Neural cell (in vitro differentiated cells): ENCODE measurements around the gene ASIC3. TPM values are rescaled to one million over a fixed set of nuclear protein-coding genes. Genes with fewer than 3 reads are reported as not detected.
A peak's percentile ranks its signal among the peaks of the same experiment; 100 is the strongest.

Experiments used
- H2AFZ ChIP-seq: fragments of 200-600, 300-800 bp; sonication (generic), shearing (Covaris generic); 2 replicates; pipeline ENCODE4 v1.6.0; 2014; ENCODE audit warnings: low read depth, mild to moderate bottlenecking, antibody characterized with exemption, low read length, moderate library complexity
- H3F3A ChIP-seq: fragments of 200-600 bp; shearing (Covaris generic); 2 replicates; pipeline ENCODE4 v1.6.1; 2016; ENCODE audit warnings: mild to moderate bottlenecking, moderate library complexity, mixed read lengths, antibody characterized with exemption, low read length; ENCODE audit not compliant: insufficient read depth, poor library complexity, severe bottlenecking
- H3K27ac ChIP-seq: fragments of 200-600, 300-800 bp; sonication (generic), shearing (Covaris generic); 2 replicates; pipeline ENCODE4 v1.5.1; 2014; ENCODE audit warnings: mild to moderate bottlenecking, low read length, moderate library complexity
- H3K27me3 ChIP-seq: fragments of 300-800, 200-600 bp; sonication (generic), shearing (Covaris generic); 2 replicates; pipeline ENCODE4 v1.6.0; 2014; ENCODE audit warnings: mild to moderate bottlenecking, low read depth, low read length, moderate library complexity; ENCODE audit not compliant: insufficient read depth
- H3K36me3 ChIP-seq: fragments of 300-800, 200-600 bp; sonication (generic), shearing (Covaris generic); 2 replicates; pipeline ENCODE4 v1.5.1; 2014; ENCODE audit warnings: mild to moderate bottlenecking, antibody characterized with exemption, low read length, moderate library complexity; ENCODE audit not compliant: insufficient read depth
- H3K4me2 ChIP-seq: fragments of 300-800, 200-600 bp; sonication (generic), shearing (Covaris generic); 2 replicates; pipeline ENCODE4 v1.6.0; 2014; ENCODE audit warnings: mild to moderate bottlenecking, low read length
- H3K4me3 ChIP-seq: fragments of 300-800, 200-600 bp; sonication (generic), shearing (Covaris generic); 2 replicates; pipeline ENCODE4 v1.5.1; 2014; ENCODE audit warnings: mild to moderate bottlenecking, low read length, moderate library complexity
- H3K79me2 ChIP-seq: fragments of 200-600 bp; shearing (Covaris generic); replicated peaks from 2 replicates; pipeline ENCODE4 v1.6.0; 2014; ENCODE audit warnings: mild to moderate bottlenecking, low read length, moderate library complexity; ENCODE audit not compliant: insufficient read depth
- H3K9ac ChIP-seq: fragments of 300-800, 200-600 bp; sonication (generic), shearing (Covaris generic); 2 replicates; pipeline ENCODE4 v1.6.1; 2016; ENCODE audit warnings: mild to moderate bottlenecking, low read length, mixed read lengths
- H3K9me2 ChIP-seq: fragments of 200-600 bp; shearing (Covaris generic); 2 replicates; pipeline ENCODE4 v1.6.1; 2016; ENCODE audit warnings: mild to moderate bottlenecking, low read length, mixed read lengths; ENCODE audit not compliant: insufficient read depth
- H3K9me3 ChIP-seq: fragments of 200-600, 300-800 bp; sonication (generic), shearing (Covaris generic); 2 replicates; pipeline ENCODE4 v1.6.1; 2016; ENCODE audit warnings: mild to moderate bottlenecking, mixed run types, low read length, moderate library complexity, mixed read lengths
- H4K20me1 ChIP-seq: fragments of 200-600 bp; shearing (Covaris generic); 2 replicates; pipeline ENCODE4 v1.6.1; 2016; ENCODE audit warnings: mild to moderate bottlenecking, mixed run types; ENCODE audit not compliant: insufficient read depth
- EP300 ChIP-seq: fragments of 450-650 bp; conservative IDR thresholded peaks from 2 replicates; pipeline ENCODE4 v1.6.1; 2014; ENCODE audit warnings: antibody characterized with exemption, mild to moderate bottlenecking, moderate library complexity; ENCODE audit not compliant: poor library complexity, severe bottlenecking
- EZH2 ChIP-seq: fragments of 200-600, 300-800 bp; shearing (Covaris generic), sonication (generic); IDR thresholded peaks from 2 replicates; pipeline ENCODE4 v1.6.1; 2014; ENCODE audit warnings: antibody characterized with exemption, low read length, borderline replicate concordance, mild to moderate bottlenecking; ENCODE audit not compliant: insufficient read depth, poor library complexity, severe bottlenecking
- MXI1 ChIP-seq: fragments of 450-650 bp; conservative IDR thresholded peaks from 2 replicates; pipeline ENCODE4 v1.6.1; 2014; ENCODE audit warnings: antibody characterized with exemption, mild to moderate bottlenecking; ENCODE audit not compliant: poor library complexity, severe bottlenecking
- POLR2AphosphoS5 ChIP-seq: IDR thresholded peaks from 2 replicates; pipeline ENCODE4 v1.6.1; 2012
- RAD21 ChIP-seq: fragments of 450-650 bp; conservative IDR thresholded peaks from 2 replicates; pipeline ENCODE4 v1.6.1; 2014; ENCODE audit warnings: antibody characterized with exemption, mild to moderate bottlenecking, moderate library complexity
- SMC3 ChIP-seq: fragments of 450-650 bp; conservative IDR thresholded peaks from 2 replicates; pipeline ENCODE4 v1.6.1; 2014; ENCODE audit warnings: antibody characterized with exemption, mild to moderate bottlenecking, moderate library complexity; ENCODE audit not compliant: poor library complexity
- TAF1 ChIP-seq: IDR thresholded peaks from 2 replicates; pipeline ENCODE4 v1.6.1; 2012; ENCODE audit warnings: low read depth
- polyA plus RNA-seq: library from polyadenylated mRNA; depleted of rRNA; stranded (reverse); fragments of >200 nt; gene quantifications from 2 replicates; pipeline ENCODE4 v1.2.3, GENCODE V29; 2014
- TF ChIP-seq, protein P1 (sequence below): IDR thresholded peaks from 2 replicates; pipeline ENCODE4 v1.6.1; 2012; ENCODE audit warnings: borderline replicate concordance
- TF ChIP-seq, protein P2 (sequence below): fragments of 450-650 bp; IDR thresholded peaks from 2 replicates; pipeline ENCODE4 v1.5.1; 2014; ENCODE audit warnings: antibody characterized with exemption, mild to moderate bottlenecking, moderate library complexity; ENCODE audit not compliant: poor library complexity, severe bottlenecking

ASIC3 gene
- polyA plus RNA-seq, 1 donor from 2014 or later, result 3.3 TPM

DNA sequence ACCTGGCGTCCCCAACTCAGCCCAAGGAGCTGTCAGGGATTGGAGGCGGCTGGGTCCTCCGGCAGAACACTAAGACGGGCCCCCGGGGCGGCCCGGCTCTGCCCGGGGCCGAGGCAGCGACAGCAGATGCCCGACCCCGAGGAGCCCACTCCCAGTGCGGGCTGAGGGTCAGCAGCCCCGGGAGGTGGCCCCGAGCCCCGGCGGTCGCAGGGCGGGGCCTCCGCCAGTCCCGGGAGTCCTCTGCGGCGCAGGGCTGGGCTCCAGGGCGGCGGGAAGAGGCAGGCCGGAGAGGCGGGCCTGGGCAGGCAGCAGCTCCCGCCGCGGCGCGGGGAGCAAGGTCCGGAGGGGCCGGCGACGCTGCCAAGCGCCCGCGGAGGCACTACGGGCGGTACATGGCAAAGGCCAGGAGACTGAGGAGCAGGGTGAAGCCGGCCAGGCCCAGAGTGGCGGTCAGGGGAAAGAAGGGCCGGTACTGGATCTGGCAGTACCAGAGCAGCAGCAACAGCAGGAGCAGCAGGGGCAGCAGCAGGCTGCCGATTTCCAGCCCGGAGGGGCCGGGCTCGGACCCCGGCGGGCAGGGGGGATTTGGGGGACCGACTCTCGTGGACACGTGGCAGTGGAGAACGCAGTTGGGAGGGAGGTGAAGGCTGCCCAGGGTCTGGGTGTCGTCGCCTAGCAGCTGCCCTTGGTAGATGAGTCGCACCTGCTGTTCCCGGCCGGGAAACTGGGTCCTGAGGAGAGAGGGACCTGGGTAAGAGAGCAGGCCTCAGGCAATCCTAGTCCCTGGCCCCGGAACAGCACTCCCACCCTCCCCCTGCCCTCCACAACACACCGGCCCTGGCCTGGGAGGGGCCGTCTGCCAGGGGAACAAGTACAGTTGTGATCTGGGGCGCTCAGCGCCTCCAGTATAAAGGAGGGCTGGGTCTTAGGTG lies 33.1 kb downstream of the ASIC3 start:
- Histone ChIP-seq H3K9ac (peak overlapping the region; percentile 85), H3K4me3 (peak overlapping the region; percentile 91), H3K36me3 (no peaks in the 10 kb centered on the region), H3K4me2 (peak overlapping the region; percentile 30), H4K20me1 (no peaks in the 10 kb centered on the region), H2AFZ (no peak overlapping the region), H3K79me2 (peaks cover 13% of the 10 kb centered on the region), H3F3A (no peaks in the 10 kb centered on the region), H3K9me2 (no peaks in the 10 kb centered on the region), H3K27me3 (no peaks in the 10 kb centered on the region), H3K9me3 (no peaks in the 10 kb centered on the region), H3K27ac (no peak overlapping the region)
- TF ChIP-seq TAF1, result no peak
- no peak for TF ChIP-seq EP300
- TF ChIP-seq POLR2AphosphoS5, result no peak
- TF ChIP-seq, protein P1, sequence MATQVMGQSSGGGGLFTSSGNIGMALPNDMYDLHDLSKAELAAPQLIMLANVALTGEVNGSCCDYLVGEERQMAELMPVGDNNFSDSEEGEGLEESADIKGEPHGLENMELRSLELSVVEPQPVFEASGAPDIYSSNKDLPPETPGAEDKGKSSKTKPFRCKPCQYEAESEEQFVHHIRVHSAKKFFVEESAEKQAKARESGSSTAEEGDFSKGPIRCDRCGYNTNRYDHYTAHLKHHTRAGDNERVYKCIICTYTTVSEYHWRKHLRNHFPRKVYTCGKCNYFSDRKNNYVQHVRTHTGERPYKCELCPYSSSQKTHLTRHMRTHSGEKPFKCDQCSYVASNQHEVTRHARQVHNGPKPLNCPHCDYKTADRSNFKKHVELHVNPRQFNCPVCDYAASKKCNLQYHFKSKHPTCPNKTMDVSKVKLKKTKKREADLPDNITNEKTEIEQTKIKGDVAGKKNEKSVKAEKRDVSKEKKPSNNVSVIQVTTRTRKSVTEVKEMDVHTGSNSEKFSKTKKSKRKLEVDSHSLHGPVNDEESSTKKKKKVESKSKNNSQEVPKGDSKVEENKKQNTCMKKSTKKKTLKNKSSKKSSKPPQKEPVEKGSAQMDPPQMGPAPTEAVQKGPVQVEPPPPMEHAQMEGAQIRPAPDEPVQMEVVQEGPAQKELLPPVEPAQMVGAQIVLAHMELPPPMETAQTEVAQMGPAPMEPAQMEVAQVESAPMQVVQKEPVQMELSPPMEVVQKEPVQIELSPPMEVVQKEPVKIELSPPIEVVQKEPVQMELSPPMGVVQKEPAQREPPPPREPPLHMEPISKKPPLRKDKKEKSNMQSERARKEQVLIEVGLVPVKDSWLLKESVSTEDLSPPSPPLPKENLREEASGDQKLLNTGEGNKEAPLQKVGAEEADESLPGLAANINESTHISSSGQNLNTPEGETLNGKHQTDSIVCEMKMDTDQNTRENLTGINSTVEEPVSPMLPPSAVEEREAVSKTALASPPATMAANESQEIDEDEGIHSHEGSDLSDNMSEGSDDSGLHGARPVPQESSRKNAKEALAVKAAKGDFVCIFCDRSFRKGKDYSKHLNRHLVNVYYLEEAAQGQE, result no peak
- TF ChIP-seq, protein P2, sequence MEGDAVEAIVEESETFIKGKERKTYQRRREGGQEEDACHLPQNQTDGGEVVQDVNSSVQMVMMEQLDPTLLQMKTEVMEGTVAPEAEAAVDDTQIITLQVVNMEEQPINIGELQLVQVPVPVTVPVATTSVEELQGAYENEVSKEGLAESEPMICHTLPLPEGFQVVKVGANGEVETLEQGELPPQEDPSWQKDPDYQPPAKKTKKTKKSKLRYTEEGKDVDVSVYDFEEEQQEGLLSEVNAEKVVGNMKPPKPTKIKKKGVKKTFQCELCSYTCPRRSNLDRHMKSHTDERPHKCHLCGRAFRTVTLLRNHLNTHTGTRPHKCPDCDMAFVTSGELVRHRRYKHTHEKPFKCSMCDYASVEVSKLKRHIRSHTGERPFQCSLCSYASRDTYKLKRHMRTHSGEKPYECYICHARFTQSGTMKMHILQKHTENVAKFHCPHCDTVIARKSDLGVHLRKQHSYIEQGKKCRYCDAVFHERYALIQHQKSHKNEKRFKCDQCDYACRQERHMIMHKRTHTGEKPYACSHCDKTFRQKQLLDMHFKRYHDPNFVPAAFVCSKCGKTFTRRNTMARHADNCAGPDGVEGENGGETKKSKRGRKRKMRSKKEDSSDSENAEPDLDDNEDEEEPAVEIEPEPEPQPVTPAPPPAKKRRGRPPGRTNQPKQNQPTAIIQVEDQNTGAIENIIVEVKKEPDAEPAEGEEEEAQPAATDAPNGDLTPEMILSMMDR, result no peak
- no peak for TF ChIP-seq MXI1
- no peak for TF ChIP-seq SMC3
- TF ChIP-seq RAD21, result no peak
- TF ChIP-seq EZH2, result no peak

DNA sequence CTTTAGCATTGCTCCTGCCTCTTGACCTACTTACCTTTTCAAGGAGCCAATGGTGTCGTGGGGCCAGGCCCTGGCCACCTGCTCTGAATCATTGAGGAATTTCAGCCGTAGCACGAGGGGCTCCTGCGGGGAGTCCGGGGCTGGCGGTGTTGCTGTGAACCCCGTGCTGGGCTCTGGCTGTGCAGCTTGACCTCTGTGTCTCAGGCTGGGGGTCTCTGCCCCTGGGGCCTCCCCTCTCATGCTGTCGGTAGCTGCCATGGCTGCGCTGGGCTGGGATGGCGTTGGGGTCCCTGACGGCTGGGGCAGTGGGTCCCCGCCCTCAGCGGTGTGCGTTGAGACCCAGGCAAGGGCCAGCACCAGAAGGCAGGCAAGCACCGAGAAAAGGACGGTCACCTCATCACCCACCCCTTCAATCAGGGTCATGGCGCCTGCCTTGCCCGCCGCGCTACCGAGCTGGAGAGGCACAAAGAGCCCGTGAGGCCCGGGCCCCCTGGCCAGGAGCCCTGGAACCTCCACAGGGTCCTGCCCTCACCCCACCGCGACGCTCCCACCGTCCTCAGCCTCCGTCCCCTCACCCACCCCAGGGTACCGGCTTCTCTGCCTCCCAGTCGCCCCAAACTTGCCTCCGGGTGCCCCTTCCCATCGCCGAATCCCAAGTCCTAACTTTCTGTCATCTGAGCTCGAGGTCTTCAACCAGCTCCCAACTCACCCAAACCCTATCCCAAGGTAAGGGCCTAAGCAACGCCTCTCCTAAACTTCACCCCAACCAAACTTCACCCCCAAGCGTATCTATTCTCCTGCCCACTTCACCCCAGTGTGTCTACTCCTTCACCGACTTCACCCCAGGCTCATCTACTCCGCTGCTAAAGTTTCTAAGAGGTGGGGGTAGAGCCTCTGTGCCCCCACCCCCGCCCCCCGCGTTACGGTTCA lies 34.1 kb downstream of the ASIC3 start:
- Histone ChIP-seq H3K27ac (no peak overlapping the region), H3K36me3 (no peaks in the 10 kb centered on the region), H3K4me2 (peak overlapping the region; percentile 56), H3K9me2 (no peaks in the 10 kb centered on the region), H3F3A (no peaks in the 10 kb centered on the region), H3K4me3 (peak overlapping the region; percentile 79), H4K20me1 (no peaks in the 10 kb centered on the region), H3K79me2 (peaks cover 13% of the 10 kb centered on the region), H3K9ac (peak overlapping the region; percentile 75), H3K9me3 (no peaks in the 10 kb centered on the region), H3K27me3 (no peaks in the 10 kb centered on the region), H2AFZ (peak overlapping the region; percentile 40)
- TF ChIP-seq, protein P1, result no peak
- TF ChIP-seq POLR2AphosphoS5 (no peak), EP300 (no peak), MXI1 (no peak), RAD21 (no peak), EZH2 (no peak), SMC3 (no peak), TAF1 (no peak)
- TF ChIP-seq, protein P2, result no peak
